Measurements from ENCODE around the gene NID1.

NID1 gene

DNA sequence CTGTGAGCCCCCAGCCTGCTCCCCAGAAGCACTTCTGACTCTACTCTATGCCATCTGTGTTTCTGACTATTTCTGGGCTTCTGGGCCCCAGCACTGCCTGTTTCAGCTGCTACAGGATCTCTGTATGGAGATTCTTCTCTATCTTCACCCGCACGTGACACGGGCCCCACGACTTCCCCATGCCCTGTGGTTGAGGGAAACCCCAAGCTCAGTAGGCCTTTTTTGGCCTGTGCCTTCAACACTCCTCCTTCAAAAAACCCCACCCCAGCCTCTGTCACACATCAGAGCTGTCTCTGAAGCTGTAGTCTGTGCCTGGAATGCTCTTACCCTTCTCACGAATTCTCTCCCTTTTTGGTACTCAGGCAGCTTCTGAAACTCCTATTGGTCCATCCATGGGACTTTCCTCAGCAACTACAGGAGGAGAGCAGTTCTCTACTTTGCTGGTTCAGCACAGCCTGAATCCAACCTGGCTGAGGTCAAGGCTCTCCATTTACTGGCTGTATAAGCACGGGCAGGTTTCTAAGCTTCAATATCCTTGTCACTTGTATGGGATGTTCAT, 2.0 kb upstream of the NID1 start:
- Histone ChIP-seq H3K27ac (no peak overlapping the region), H3K27me3 (replicated peaks) (no peaks in the 10 kb centered on the region), H3K4me3 (ENCODE audit: low read depth, low read length) (no peak overlapping the region), H3K36me3 (replicated peaks) (no peaks in the 10 kb centered on the region)
- no peak for DNase-seq
- TF ChIP-seq, protein P1, sequence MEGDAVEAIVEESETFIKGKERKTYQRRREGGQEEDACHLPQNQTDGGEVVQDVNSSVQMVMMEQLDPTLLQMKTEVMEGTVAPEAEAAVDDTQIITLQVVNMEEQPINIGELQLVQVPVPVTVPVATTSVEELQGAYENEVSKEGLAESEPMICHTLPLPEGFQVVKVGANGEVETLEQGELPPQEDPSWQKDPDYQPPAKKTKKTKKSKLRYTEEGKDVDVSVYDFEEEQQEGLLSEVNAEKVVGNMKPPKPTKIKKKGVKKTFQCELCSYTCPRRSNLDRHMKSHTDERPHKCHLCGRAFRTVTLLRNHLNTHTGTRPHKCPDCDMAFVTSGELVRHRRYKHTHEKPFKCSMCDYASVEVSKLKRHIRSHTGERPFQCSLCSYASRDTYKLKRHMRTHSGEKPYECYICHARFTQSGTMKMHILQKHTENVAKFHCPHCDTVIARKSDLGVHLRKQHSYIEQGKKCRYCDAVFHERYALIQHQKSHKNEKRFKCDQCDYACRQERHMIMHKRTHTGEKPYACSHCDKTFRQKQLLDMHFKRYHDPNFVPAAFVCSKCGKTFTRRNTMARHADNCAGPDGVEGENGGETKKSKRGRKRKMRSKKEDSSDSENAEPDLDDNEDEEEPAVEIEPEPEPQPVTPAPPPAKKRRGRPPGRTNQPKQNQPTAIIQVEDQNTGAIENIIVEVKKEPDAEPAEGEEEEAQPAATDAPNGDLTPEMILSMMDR (IDR thresholded peaks at IDR 0.05; ENCODE audit: low read depth, low read length, missing control alignments): no peak
- in situ Hi-C loops (cut with HindIII; ENCODE audit: low pct_ligation_motif_present, low sequenced_read_pairs): no loop called here

DNA sequence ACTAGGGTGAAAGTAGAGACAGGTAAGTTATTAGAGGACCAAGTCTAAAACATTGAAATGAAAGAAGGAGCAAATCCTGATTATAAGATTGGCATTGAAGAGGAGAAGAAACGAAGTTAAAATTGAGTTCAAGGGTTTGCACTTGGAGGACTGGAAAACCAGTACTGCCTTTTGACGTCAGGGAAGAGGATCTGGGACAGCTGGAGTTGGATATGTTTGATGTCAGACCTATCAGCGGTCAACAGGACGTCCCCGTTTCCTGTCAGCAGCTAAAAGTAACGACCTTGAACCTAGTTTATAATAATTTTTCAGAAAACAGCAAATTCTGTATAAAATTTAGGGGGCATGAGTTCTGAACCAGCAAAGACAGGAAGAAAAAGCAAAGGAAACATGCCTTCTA, 1.2 kb upstream of the NID1 start:
- DNase-seq: no peak
- Histone ChIP-seq H3K27ac (no peak overlapping the region), H3K27me3 (replicated peaks) (no peaks in the 10 kb centered on the region), H3K36me3 (replicated peaks) (no peaks in the 10 kb centered on the region), H3K4me3 (ENCODE audit: low read depth, low read length) (no peak overlapping the region)
- in situ Hi-C loops (cut with HindIII; ENCODE audit: low pct_ligation_motif_present, low sequenced_read_pairs): no loop called here
- TF ChIP-seq, protein P1 (IDR thresholded peaks at IDR 0.05; ENCODE audit: low read depth, low read length, missing control alignments): no peak

DNA sequence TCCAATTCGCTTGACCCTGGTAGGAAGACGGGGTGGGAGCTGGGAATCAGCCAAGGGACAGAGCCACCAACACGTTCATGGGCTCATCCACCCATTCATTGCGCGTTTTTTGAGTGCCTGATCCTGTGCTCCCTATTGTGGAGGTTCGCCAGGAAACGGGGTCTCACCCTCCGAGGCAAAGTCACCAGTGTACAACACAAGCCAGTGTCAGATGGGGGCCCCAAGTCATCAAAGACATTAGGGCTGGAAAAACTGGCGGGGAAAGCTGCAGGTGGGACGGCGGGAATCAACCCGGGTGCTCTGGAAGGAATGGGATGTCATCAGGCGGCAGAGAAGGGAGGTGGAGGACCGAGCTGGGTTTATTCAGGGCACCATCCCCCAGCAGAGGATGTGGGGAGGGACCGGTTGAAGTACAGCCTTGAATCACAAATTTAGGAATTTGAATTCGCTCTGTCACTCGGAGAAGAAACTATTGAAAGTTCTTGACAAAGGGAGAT, 667 bp upstream of the NID1 start:
- peak overlapping the region; percentile 77 for H3K4me3 ChIP-seq (ENCODE audit: low read depth, low read length)
- in situ Hi-C loops (cut with HindIII; ENCODE audit: low pct_ligation_motif_present, low sequenced_read_pairs): no loop called here
- TF ChIP-seq, protein P1 (IDR thresholded peaks at IDR 0.05; ENCODE audit: low read depth, low read length, missing control alignments): no peak

DNA sequence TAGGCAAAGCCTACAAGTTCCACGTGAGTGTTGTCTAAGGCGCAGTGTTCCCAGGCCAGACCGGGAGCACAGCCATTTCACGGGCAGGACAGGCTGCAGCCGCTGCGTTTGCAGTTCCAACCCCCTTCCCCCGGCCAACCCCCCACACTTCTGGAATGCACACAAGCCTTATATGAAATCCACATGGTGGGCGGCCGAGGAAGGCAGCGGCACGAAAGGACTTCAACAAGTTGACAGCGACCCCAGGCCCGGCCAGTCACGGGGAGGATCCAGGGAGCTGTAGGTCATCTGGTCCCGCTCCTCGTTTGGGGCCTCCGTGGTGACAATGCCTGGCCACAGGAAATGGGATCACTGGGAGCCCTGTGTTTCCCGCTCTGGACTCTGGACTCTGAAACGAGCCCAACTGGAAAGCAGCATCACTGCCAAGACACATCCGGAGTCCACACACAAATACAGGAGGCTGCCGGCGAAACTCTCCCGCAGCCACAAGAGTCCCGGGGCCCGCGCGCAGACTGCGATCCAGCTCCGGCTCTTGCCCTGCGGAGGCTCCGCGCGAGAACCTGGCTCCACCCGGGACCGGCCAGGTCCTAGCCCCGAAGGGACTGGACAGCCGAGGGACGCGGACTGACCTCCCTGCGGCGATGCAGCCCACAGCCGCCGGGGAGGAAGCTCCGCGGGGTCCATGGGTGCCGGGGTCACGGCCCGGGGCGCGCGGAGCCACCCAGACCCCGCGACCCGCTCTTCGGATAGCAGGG, 794 bp downstream of the NID1 start:
- TF ChIP-seq, protein P1 (IDR thresholded peaks at IDR 0.05; ENCODE audit: low read depth, low read length, missing control alignments): no peak
- Histone ChIP-seq H3K36me3 (replicated peaks) (no peaks in the 10 kb centered on the region), H3K27me3 (replicated peaks) (no peaks in the 10 kb centered on the region), H3K27ac (peak overlapping the region; percentile 54), H3K4me3 (ENCODE audit: low read depth, low read length) (peak overlapping the region; percentile 77)
- DNase-seq: peak; percentile 63
- in situ Hi-C loops (cut with HindIII; ENCODE audit: low pct_ligation_motif_present, low sequenced_read_pairs): no loop called here

More for the DNA sequence above, 667 bp upstream of the NID1 start:
- no peak overlapping the region for H3K27ac ChIP-seq
- no peaks in the 10 kb centered on the region for H3K36me3 ChIP-seq (replicated peaks)
- no peak for DNase-seq
- no peaks in the 10 kb centered on the region for H3K27me3 ChIP-seq (replicated peaks)

DNA sequence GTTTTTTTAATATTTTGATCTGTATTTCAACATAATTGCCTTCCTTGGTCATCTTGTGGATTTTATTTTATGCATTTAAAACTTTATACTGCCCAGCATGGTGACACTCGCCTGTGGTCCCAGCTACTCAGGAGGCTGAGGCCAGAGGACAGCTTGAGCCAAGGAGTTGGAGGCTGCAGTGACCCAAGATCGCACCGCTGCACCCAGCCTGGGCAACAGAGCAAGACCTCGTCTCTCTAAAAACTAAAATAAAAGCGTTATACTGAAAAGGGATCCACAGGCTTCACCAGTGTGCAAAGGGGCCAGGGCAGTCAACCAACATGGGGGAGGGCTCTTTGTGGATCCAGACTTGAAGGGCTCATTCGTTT, 1.4 kb downstream of the NID1 start:
- in situ Hi-C loops (cut with HindIII; ENCODE audit: low pct_ligation_motif_present, low sequenced_read_pairs): no loop called here
- Histone ChIP-seq H3K36me3 (replicated peaks) (no peaks in the 10 kb centered on the region), H3K27me3 (replicated peaks) (no peaks in the 10 kb centered on the region), H3K27ac (peak overlapping the region; percentile 54), H3K4me3 (ENCODE audit: low read depth, low read length) (peak overlapping the region; percentile 77)
- TF ChIP-seq, protein P1 (IDR thresholded peaks at IDR 0.05; ENCODE audit: low read depth, low read length, missing control alignments): no peak
- no peak for DNase-seq

Measured in brain microvascular endothelial cell (primary cell).